ENCODE results near the gene NAV2.

The NAV2 gene

DNA sequence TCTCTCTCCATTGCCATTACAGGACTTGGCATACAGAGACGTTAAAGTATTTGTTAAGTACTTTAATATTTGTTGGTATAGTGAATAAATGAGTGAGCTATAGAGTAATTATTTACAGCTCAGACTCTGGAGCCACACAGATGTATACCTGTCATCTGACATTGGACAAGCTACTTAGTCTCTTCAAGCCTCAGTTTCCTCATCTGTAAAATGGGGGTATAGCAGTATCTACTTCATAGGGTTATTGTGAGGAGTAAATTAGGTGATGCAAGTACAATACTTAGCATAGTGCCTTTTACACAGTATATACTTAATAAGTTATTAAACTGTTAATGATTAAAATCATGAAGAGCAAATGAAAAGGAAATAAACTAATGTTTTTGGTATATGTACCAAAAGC is 203.2 kb downstream of the NAV2 start:
- TF ChIP-seq, protein P1, sequence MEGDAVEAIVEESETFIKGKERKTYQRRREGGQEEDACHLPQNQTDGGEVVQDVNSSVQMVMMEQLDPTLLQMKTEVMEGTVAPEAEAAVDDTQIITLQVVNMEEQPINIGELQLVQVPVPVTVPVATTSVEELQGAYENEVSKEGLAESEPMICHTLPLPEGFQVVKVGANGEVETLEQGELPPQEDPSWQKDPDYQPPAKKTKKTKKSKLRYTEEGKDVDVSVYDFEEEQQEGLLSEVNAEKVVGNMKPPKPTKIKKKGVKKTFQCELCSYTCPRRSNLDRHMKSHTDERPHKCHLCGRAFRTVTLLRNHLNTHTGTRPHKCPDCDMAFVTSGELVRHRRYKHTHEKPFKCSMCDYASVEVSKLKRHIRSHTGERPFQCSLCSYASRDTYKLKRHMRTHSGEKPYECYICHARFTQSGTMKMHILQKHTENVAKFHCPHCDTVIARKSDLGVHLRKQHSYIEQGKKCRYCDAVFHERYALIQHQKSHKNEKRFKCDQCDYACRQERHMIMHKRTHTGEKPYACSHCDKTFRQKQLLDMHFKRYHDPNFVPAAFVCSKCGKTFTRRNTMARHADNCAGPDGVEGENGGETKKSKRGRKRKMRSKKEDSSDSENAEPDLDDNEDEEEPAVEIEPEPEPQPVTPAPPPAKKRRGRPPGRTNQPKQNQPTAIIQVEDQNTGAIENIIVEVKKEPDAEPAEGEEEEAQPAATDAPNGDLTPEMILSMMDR (conservative IDR thresholded peaks at IDR 0.05; ENCODE audit: control insufficient read depth, insufficient read depth, low read depth, low read length), result no peak
- H3K4me3 ChIP-seq (ENCODE audit: control insufficient read depth, low read depth, low read length), result no peak overlapping the region
- no peak for DNase-seq (ENCODE audit: low read depth)

DNA sequence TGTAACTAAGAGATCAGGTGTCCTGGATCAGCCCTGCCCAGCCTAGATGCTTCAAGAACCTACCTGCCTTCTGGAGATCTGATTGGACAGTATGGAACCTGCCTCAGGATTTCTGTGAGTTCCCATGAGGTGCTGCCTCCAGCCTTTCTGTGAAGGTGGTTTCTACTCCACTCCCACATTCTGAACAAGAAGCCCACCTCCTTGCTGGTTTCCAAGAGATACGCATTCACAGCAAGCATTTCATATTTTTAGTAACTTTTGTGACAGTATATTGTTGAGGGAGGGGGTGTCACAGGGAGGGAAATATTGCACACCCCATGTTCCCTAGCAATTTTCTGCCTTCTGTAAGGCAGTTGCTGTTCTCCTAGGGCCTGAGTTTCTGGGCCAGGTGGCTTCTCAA is 204.4 kb downstream of the NAV2 start:
- no peak for DNase-seq (ENCODE audit: low read depth)
- TF ChIP-seq, protein P1 (conservative IDR thresholded peaks at IDR 0.05; ENCODE audit: control insufficient read depth, insufficient read depth, low read depth, low read length), result no peak
- H3K4me3 ChIP-seq (ENCODE audit: control insufficient read depth, low read depth, low read length), result no peak overlapping the region

DNA sequence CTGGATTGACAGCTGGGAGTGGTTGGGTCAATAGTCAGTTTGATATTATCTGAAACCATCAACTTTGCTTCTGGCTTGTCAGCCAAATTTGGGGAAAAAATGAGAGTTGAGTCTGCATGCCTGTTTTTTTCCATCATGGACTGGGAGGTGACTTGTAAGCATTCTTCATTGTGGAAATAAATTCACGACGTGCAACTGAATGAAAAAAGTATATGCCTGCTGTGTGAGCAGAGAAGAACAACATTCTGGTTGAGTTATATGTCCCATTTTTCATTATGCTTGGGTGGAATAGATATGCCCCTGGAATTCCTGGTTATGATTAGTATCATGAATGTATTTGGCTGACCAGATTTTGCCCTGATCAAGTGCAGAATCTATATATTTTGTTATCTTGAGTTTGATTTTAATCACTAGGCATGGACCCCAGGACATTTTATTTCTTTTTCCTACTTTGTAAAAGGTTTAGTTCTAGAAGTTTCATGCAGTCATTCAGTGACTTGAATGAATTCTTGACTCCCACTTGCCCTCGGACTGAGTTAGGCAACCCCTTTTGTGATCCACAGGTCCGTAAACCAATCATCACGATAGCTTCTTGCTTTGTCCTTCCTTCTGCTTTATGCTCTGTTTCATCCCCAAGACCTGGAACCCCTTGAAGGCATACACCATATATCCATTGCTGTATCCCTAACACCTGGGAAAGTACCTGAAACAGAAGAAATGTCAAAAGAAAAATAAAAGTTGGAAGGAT is 205.8 kb downstream of the NAV2 start:
- peak; percentile 72 for DNase-seq (ENCODE audit: low read depth)
- H3K4me3 ChIP-seq (ENCODE audit: control insufficient read depth, low read depth, low read length), result no peak overlapping the region
- TF ChIP-seq, protein P1 (conservative IDR thresholded peaks at IDR 0.05; ENCODE audit: control insufficient read depth, insufficient read depth, low read depth, low read length), result no peak

DNA sequence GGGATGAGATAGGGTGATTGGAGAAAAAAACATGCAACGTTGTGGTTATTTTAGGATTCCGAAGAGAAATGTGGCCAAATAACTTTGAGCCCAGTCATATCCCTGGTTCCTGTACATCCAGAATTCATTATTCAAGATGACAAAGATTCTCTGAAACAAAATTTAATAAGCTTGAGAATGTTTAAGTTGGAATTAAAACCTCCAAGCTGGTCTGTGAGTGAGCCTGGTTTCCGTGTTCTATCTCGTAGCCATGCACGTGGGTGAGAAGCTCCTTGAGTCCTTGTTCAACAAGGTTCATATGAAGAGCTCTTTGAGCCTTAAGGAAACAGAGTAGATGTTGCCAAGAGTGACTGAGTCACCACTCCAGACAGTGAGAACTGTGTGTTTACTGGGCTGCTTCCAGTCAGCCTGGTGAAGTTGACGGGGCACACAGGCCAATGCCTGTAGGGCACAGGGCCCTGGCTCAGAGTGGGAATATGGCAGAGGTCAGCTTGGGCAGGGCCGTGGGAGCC is 206.5 kb downstream of the NAV2 start:
- H3K4me3 ChIP-seq (ENCODE audit: control insufficient read depth, low read depth, low read length), result no peak overlapping the region
- DNase-seq (ENCODE audit: low read depth), result peak; percentile 99
- TF ChIP-seq, protein P1 (conservative IDR thresholded peaks at IDR 0.05; ENCODE audit: control insufficient read depth, insufficient read depth, low read depth, low read length), result no peak

DNA sequence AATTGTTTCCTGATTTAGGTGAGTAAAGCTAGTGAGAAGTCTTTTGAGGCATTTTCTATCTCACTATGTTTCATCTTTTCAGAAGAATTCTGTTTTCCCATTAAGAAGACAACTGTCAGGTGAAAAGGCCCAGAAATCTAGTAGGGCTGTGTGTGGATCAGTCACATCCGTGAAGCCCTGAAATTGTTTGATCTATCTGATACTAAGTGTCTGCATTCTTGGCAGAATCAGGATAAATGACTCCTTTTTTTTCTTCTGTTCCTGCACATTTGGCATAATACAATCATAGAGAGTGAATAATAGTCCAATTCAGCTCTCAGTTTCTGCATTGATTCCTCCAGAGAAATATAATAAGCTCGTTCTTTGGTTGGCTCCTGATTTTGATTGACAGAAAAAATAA is 208.3 kb downstream of the NAV2 start:
- TF ChIP-seq, protein P1 (conservative IDR thresholded peaks at IDR 0.05; ENCODE audit: control insufficient read depth, insufficient read depth, low read depth, low read length), result no peak
- DNase-seq (ENCODE audit: low read depth), result no peak
- no peak overlapping the region for H3K4me3 ChIP-seq (ENCODE audit: control insufficient read depth, low read depth, low read length)

DNA sequence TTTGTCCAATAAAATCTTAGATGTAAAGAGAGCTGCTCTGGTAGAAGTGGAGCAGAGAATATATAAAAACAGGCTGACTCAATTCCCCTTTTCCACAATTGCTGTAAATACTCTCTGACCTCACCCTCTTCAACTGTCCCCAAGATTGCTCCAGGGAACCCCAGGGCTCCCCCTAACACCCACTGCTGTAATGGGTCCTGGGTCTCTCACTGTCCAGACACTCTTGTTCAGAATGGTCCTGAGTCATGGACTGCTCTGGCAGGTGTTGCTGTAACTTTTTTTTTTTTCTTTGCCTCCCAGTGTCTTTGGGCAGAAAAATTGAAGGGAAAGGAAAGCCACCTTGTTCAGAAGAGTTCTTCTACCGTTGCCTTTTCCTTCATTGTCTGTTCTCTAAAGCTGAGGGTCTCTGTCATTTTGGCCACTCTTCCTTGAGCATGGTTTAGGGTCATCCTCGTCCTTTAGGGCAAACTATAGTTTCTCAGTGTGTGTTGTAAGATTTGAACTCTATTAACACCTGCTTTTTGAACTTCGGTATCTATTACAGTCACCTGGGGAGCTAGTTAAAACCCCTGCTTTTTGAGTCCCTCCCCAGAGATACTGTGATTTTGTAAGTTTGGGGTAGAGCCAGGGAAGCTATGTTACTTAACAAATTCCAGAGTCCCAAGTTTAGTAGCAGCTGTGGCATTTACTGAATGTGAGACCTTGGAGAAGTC is 209.5 kb downstream of the NAV2 start:
- TF ChIP-seq, protein P1 (conservative IDR thresholded peaks at IDR 0.05; ENCODE audit: control insufficient read depth, insufficient read depth, low read depth, low read length), result no peak
- H3K4me3 ChIP-seq (ENCODE audit: control insufficient read depth, low read depth, low read length), result no peak overlapping the region
- no peak for DNase-seq (ENCODE audit: low read depth)
